ENCODE data around the gene GATB. TPM values are rescaled to one million over a fixed set of nuclear protein-coding genes. Genes with fewer than 3 reads are reported as not detected.
A peak's percentile ranks its signal among the peaks of the same experiment; 100 is the strongest.

GATB gene
- total RNA-seq, 4 donors from 2014 or later = 11.4 to 34.5 (median 21.5) TPM

DNA sequence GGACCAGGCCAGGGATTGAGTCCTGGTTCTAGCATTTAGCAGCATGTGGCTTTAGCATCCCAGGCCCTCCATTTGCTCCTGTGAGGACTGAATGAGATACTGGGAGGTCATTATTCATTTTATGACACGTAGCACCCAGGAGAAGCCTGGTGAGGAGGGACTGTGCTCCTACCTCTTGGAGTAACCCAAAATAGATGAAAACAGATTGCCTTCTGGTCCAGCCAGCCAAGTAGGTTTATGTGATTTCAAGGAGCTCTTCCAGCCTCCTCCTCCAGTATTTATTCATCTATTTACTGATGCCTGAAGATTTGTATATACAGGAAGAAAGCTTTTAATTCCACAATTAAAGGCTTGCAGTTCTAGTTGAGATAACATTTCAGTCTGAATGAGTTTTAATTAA lies 109.3 kb downstream of the GATB start:
- TF ChIP-seq, protein P1, sequence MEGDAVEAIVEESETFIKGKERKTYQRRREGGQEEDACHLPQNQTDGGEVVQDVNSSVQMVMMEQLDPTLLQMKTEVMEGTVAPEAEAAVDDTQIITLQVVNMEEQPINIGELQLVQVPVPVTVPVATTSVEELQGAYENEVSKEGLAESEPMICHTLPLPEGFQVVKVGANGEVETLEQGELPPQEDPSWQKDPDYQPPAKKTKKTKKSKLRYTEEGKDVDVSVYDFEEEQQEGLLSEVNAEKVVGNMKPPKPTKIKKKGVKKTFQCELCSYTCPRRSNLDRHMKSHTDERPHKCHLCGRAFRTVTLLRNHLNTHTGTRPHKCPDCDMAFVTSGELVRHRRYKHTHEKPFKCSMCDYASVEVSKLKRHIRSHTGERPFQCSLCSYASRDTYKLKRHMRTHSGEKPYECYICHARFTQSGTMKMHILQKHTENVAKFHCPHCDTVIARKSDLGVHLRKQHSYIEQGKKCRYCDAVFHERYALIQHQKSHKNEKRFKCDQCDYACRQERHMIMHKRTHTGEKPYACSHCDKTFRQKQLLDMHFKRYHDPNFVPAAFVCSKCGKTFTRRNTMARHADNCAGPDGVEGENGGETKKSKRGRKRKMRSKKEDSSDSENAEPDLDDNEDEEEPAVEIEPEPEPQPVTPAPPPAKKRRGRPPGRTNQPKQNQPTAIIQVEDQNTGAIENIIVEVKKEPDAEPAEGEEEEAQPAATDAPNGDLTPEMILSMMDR (IDR thresholded peaks at IDR 0.05) = no peak

GRCh38 chr4:151649479-151649878 lies 111.3 kb downstream of the GATB start:
- TF ChIP-seq, protein P1 (IDR thresholded peaks at IDR 0.05) = no peak
- ATAC-seq (ENCODE audit: low FRiP score) = no peak
- no peak for DNase-seq (ENCODE audit: low spot score)

More for the DNA sequence above, 109.3 kb downstream of the GATB start:
- DNase-seq (ENCODE audit: low spot score) (no peak), ATAC-seq (ENCODE audit: low FRiP score) (no peak)

- DNase-seq (ENCODE audit: low spot score) (no peak), ATAC-seq (ENCODE audit: low FRiP score) (no peak)
- TF ChIP-seq, protein P1 (IDR thresholded peaks at IDR 0.05) = no peak
Observed at GRCh38 chr4:151646322-151646721, 114.5 kb downstream of the GATB start.

DNA sequence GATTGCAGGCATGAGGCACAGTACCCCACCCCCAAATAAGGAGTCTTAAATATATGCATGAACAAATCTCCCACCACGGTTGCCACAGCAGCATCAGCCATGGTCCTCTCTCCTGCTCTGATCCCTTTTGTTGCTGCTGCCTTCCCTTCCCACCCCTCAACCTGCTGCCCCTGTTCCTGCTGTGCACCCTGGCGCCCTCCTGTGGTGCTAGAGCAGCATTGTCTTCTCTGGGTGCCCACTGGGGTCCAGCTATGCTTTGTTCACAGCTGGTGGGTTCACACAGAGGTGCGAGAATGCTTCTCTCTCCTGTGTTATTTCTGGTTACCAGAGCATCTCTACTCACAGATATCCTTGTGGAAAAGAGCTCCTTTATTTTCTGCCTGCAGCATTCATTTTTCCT lies 116.2 kb downstream of the GATB start:
- DNase-seq (ENCODE audit: low spot score) (no peak), ATAC-seq (ENCODE audit: low FRiP score) (peak; percentile 32)
- TF ChIP-seq, protein P1 (IDR thresholded peaks at IDR 0.05) = no peak

GRCh38 chr4:151643564-151643963 lies 117.2 kb downstream of the GATB start:
- no peak for ATAC-seq (ENCODE audit: low FRiP score)
- no peak for DNase-seq (ENCODE audit: low spot score)
- TF ChIP-seq, protein P1 (IDR thresholded peaks at IDR 0.05) = no peak

DNA sequence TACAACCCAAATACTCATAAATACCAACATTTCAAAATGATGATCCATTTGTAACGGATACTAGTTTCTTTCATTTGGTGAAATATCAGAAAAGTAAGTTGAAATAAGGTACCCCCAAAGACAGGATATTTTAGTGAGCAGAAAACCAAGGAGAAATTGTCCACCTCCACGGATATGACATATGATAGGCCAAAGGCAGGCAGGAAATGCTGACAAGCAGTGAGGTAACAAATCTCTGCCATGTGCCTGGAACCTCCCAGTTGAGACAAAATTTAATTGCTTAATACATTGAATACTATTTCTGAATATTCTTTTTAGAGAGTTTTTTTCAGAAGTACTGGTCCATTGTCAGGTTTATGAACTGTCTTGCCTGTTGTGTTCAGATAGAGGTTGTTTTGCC lies 118.8 kb downstream of the GATB start:
- DNase-seq (ENCODE audit: low spot score) (no peak), ATAC-seq (ENCODE audit: low FRiP score) (no peak)
- TF ChIP-seq, protein P1 (IDR thresholded peaks at IDR 0.05) = no peak

- peak; percentile 62 for ATAC-seq (ENCODE audit: low FRiP score)
- no peak for DNase-seq (ENCODE audit: low spot score)
- TF ChIP-seq, protein P1 (IDR thresholded peaks at IDR 0.05) = no peak
Observed at GRCh38 chr4:151641167-151641566, 119.6 kb downstream of the GATB start.

Data from omental fat pad (tissue), 4 donors.